ENCODE results near the gene PRDM16.

Gene PRDM16

DNA sequence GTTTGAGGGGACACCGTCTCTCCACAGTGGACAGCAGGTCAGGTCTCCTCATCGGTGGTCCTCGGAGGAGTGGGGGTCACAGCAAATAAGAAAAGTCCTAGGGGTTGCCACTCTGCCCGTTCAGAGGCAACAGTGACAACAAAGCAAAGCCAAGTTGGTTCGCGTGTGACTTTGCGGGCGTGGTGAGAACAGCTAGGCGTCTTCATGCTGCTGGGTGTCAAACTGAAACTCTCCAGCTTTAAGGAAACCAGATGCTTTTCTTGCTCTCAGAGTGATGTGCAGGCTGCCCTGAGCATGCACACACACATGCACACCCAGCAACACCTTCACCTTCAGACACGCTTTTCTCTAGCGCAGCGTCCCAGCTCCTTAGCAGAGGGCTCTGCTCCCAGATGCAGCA, 315.4 kb downstream of the PRDM16 start:
- H3K9me2 ChIP-seq (replicated peaks; ENCODE audit: low read depth, low read length) = no peaks in the 10 kb centered on the region
- H3K79me2 ChIP-seq (ENCODE audit: insufficient read depth, low read length) = no peaks in the 10 kb centered on the region
- no peaks in the 10 kb centered on the region for H3F3A ChIP-seq (ENCODE audit: low read depth)
- no peak overlapping the region for H2AFZ ChIP-seq (ENCODE audit: low read length)
- peaks cover 6% of the 10 kb centered on the region for H3K4me1 ChIP-seq (ENCODE audit: insufficient read depth, low read length, poor library complexity, severe bottlenecking)
- H3K27me3 ChIP-seq (ENCODE audit: insufficient read depth, low read length, poor library complexity, severe bottlenecking) = no peaks in the 10 kb centered on the region
- no peak overlapping the region for H3K4me3 ChIP-seq (ENCODE audit: low read length, poor library complexity, severe bottlenecking)
- H3K9me3 ChIP-seq (ENCODE audit: insufficient read depth, low read depth, low read length) = no peaks in the 10 kb centered on the region
- H3K4me2 ChIP-seq (ENCODE audit: low read depth, low read length, poor library complexity, severe bottlenecking) = no peak overlapping the region
- H3K36me3 ChIP-seq (ENCODE audit: insufficient read depth, low read length) = no peaks in the 10 kb centered on the region; the same call in 1 of the 2 replicates
- TF ChIP-seq, protein P1, sequence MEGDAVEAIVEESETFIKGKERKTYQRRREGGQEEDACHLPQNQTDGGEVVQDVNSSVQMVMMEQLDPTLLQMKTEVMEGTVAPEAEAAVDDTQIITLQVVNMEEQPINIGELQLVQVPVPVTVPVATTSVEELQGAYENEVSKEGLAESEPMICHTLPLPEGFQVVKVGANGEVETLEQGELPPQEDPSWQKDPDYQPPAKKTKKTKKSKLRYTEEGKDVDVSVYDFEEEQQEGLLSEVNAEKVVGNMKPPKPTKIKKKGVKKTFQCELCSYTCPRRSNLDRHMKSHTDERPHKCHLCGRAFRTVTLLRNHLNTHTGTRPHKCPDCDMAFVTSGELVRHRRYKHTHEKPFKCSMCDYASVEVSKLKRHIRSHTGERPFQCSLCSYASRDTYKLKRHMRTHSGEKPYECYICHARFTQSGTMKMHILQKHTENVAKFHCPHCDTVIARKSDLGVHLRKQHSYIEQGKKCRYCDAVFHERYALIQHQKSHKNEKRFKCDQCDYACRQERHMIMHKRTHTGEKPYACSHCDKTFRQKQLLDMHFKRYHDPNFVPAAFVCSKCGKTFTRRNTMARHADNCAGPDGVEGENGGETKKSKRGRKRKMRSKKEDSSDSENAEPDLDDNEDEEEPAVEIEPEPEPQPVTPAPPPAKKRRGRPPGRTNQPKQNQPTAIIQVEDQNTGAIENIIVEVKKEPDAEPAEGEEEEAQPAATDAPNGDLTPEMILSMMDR (conservative IDR thresholded peaks at IDR 0.05; ENCODE audit: low read length) = no peak
- no peak for TF ChIP-seq EZH2phosphoT487 (IDR thresholded peaks at IDR 0.05; ENCODE audit: borderline replicate concordance)
- H4K20me1 ChIP-seq (ENCODE audit: insufficient read depth, low read length, poor library complexity, severe bottlenecking) = no peaks in the 10 kb centered on the region
- no peak overlapping the region for H3K9ac ChIP-seq (ENCODE audit: low read depth, low read length, poor library complexity, severe bottlenecking)

DNA sequence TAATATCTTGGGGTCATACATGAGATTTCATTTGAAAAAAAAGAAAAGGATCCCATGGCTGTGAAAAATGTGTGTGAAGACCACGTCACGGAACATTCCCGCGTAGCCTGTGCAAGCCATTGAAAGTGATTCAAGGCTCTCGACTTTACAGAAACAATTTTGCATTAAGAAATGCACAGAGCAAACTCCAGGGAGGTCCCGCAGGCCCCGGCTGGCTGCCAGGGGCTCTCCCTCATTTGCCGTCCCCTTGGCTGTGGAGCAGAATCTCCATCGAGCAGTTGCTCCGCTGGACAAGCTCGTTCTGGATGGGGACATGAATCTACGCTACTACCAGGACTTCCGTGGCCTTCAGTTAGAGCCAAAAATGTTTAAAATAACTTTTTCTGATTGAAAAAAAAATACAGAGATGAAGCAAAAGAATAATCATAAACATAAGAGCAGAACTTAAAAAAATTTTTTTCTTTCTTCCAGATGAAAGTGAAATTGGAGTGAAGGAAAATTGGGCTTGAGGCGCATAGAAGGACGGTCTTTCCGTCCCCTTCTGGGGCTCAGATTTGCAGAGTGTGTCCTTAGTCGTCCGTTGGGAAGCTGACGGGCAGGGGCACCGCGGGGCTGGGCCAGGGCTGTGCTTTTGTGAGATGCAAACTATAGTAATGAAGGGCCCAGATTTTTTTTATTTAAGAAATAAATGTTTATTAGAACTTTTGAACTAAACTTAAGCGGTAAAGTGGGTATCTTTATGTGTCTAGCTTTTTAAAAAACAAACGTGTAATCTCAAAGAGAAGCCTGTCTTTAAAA, 317.4 kb downstream of the PRDM16 start:
- H3K27me3 ChIP-seq (ENCODE audit: insufficient read depth, low read length, poor library complexity, severe bottlenecking) = no peaks in the 10 kb centered on the region
- H3K79me2 ChIP-seq (ENCODE audit: insufficient read depth, low read length) = no peaks in the 10 kb centered on the region
- no peak overlapping the region for H2AFZ ChIP-seq (ENCODE audit: low read length)
- no peaks in the 10 kb centered on the region for H3K9me2 ChIP-seq (replicated peaks; ENCODE audit: low read depth, low read length)
- no peak overlapping the region for H3K4me3 ChIP-seq (ENCODE audit: low read length, poor library complexity, severe bottlenecking)
- no peaks in the 10 kb centered on the region for H4K20me1 ChIP-seq (ENCODE audit: insufficient read depth, low read length, poor library complexity, severe bottlenecking)
- H3K9ac ChIP-seq (ENCODE audit: low read depth, low read length, poor library complexity, severe bottlenecking) = no peak overlapping the region
- TF ChIP-seq EZH2phosphoT487 (IDR thresholded peaks at IDR 0.05; ENCODE audit: borderline replicate concordance) = no peak
- TF ChIP-seq, protein P1 (conservative IDR thresholded peaks at IDR 0.05; ENCODE audit: low read length) = no peak
- no peak overlapping the region for H3K4me2 ChIP-seq (ENCODE audit: low read depth, low read length, poor library complexity, severe bottlenecking)
- H3F3A ChIP-seq (ENCODE audit: low read depth) = no peaks in the 10 kb centered on the region
- no peaks in the 10 kb centered on the region for H3K9me3 ChIP-seq (ENCODE audit: insufficient read depth, low read depth, low read length)
- H3K4me1 ChIP-seq (ENCODE audit: insufficient read depth, low read length, poor library complexity, severe bottlenecking) = peaks cover 6% of the 10 kb centered on the region
- no peaks in the 10 kb centered on the region; the same call in 1 of the 2 replicates for H3K36me3 ChIP-seq (ENCODE audit: insufficient read depth, low read length)

DNA sequence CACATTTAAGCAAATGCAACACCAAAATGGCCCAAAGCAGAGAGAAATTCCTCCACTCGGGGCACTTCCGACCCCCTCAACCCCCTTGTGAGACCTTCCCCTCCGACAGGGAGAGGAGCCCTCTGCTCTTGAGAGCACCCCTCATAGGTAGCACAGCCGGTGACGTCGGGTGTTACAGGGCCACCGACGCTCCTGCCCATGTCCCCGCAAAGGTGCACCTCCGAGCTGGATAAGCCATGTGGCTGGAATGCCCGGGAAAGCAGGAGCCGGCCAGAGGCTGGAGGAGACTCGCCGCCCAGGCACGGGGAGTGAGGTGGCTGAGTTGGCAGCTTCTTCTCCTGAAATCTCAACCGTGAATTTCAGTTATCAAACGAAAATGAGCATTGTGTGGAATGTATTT, 318.4 kb downstream of the PRDM16 start:
- Histone ChIP-seq H3K9me3 (ENCODE audit: insufficient read depth, low read depth, low read length) (no peaks in the 10 kb centered on the region), H3K4me3 (ENCODE audit: low read length, poor library complexity, severe bottlenecking) (no peak overlapping the region), H3K36me3 (ENCODE audit: insufficient read depth, low read length) (no peaks in the 10 kb centered on the region; the same call in 1 of the 2 replicates), H3F3A (ENCODE audit: low read depth) (no peaks in the 10 kb centered on the region), H2AFZ (ENCODE audit: low read length) (no peak overlapping the region), H4K20me1 (ENCODE audit: insufficient read depth, low read length, poor library complexity, severe bottlenecking) (no peaks in the 10 kb centered on the region), H3K27me3 (ENCODE audit: insufficient read depth, low read length, poor library complexity, severe bottlenecking) (no peaks in the 10 kb centered on the region), H3K4me2 (ENCODE audit: low read depth, low read length, poor library complexity, severe bottlenecking) (no peak overlapping the region), H3K79me2 (ENCODE audit: insufficient read depth, low read length) (no peaks in the 10 kb centered on the region), H3K4me1 (ENCODE audit: insufficient read depth, low read length, poor library complexity, severe bottlenecking) (no peaks in the 10 kb centered on the region), H3K9me2 (replicated peaks; ENCODE audit: low read depth, low read length) (no peaks in the 10 kb centered on the region), H3K9ac (ENCODE audit: low read depth, low read length, poor library complexity, severe bottlenecking) (no peak overlapping the region)
- no peak for TF ChIP-seq EZH2phosphoT487 (IDR thresholded peaks at IDR 0.05; ENCODE audit: borderline replicate concordance)
- TF ChIP-seq, protein P1 (conservative IDR thresholded peaks at IDR 0.05; ENCODE audit: low read length) = no peak
